Measurements from ENCODE around the gene EXOSC3.
"Not testable (repeated sequence)": the region's sequence is repeated elsewhere in the genome, so short reads cannot be mapped to it uniquely, and the experiment has no call there.

Gene EXOSC3

DNA sequence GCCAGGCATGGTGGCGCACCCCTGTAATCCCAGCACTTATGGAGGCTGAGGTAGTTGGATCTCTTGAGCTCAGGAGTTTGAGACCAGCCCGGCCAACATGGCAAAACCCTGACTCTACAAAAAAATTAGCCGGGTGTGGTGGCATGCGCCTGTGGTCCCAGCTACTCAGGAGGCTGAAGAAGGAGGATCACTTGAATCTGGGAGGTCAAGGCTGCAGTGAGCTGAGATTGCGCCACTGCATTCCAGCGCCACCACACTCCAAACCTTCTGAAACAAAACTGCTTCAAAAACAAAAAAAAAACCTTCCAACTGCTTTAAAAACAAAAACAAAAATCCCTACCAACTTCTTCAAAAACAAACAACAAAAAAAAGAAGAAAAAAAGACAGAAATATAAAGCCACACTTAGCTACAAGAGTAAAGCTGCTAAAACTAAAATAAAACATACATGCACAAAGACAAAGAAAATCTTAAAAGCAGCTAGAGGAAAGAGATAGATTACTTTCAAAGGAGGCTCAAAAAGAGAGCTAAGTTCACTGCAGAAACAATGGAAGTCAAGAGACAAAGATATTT is 27.1 kb upstream of the EXOSC3 start:
- in situ Hi-C loops (cut with MboI; ENCODE audit: low sequenced_read_pairs, unreplicated experiment): no loop called here

DNA sequence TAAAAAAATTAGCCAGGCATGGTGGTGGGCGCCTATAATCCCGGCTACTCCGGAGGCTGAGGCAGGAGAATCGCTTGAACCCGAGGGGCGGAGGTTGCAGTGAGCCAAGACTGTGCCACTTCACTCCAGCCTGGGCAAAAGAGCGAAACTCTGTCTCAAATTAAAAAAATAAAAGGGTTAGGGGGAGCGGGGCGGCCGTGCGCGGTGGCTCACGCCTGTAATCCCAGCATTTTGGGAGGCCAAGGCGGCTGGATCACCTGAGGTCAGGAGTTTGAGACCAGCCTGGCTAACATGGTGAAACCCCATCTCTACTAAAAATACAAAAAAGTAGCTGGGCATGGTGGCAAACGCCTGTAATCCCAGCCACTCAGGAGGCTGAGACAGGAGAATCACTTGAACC is 24.8 kb upstream of the EXOSC3 start:
- in situ Hi-C loops (cut with MboI; ENCODE audit: low sequenced_read_pairs, unreplicated experiment): not testable (repeated sequence)

More for the DNA sequence above, 27.1 kb upstream of the EXOSC3 start:
- no peak for DNase-seq (ENCODE audit: low spot score)
- no peak for TF ChIP-seq CTCF (IDR thresholded peaks at IDR 0.05; ENCODE audit: borderline replicate concordance, control extremely low read depth, extremely low read depth, insufficient read depth, missing control alignments)

DNA sequence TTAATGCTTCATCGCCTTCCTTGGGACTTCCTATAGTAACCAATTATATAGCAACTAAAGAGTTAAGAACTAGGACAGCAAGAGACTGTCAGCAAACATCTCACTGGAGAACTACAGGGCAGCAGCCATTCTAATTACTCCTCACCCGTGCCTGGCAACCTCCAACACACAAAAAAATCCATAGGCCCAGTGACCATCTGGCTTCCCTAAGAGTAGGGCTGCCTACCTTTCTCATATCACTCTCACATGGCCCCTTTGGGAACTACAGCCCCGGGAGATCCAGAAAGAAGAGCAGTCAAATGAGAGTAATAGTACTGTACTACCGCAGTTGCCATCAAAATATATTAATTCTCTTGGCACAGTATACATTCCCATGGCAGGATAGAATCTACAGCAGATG is 21.4 kb upstream of the EXOSC3 start:
- in situ Hi-C loops (cut with MboI; ENCODE audit: low sequenced_read_pairs, unreplicated experiment): no loop called here
- DNase-seq (ENCODE audit: low spot score): no peak
- no peak for TF ChIP-seq CTCF (IDR thresholded peaks at IDR 0.05; ENCODE audit: borderline replicate concordance, control extremely low read depth, extremely low read depth, insufficient read depth, missing control alignments)

More for the DNA sequence above, 24.8 kb upstream of the EXOSC3 start:
- DNase-seq (ENCODE audit: low spot score): not testable (repeated sequence)

GRCh38 chr9:37801959-37802711 is 17.3 kb upstream of the EXOSC3 start:
- DNase-seq (ENCODE audit: low spot score): no peak
- in situ Hi-C loops (cut with MboI; ENCODE audit: low sequenced_read_pairs, unreplicated experiment): no loop called here
- TF ChIP-seq CTCF (IDR thresholded peaks at IDR 0.05; ENCODE audit: borderline replicate concordance, control extremely low read depth, extremely low read depth, insufficient read depth, missing control alignments): no peak

GRCh38 chr9:37801287-37801850 is 16.5 kb upstream of the EXOSC3 start:
- no peak for TF ChIP-seq CTCF (IDR thresholded peaks at IDR 0.05; ENCODE audit: borderline replicate concordance, control extremely low read depth, extremely low read depth, insufficient read depth, missing control alignments)
- peak; percentile 65 for DNase-seq (ENCODE audit: low spot score)
- in situ Hi-C loops (cut with MboI; ENCODE audit: low sequenced_read_pairs, unreplicated experiment): no loop called here

DNA sequence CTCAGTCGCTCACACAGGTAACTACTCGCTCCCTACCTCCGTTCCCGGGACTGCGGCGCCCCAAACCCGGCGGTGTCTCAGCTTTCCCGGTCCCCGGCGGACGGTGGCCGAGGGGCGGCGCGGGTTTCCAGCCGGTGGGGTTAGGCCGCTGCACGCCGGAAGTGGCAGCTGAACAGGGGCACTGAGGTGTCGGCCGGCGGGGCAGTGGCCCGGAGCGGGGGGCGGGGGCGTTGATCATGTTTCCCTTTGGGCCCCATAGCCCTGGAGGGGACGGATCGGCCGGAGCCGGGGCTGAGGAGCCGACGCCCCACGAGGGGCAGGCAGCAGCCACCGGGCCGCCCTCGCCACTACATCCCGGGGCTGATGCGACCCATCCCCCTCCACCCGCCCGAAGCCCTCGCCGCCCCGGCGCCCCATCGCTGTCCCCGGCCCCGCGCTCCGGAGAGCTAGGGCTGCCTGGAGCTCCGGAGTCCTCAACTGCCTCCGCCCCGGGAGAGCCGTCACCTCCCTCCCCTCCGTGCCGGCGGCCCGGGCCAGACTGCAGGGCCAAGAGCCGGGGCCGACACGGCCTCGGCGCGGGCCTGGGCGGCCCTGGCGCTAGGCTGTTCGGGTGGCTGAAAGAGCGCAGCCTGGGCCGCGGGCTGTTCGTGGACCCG is 15.9 kb upstream of the EXOSC3 start, which contains the start of gene DCAF10:
TSS of gene DCAF10 (plus strand) at position 167 of the 656 bp plus-strand sequence. CDS start at position 237, 70 bp downstream.
- in situ Hi-C loops (cut with MboI; ENCODE audit: low sequenced_read_pairs, unreplicated experiment): no loop called here
- DNase-seq (ENCODE audit: low spot score): peak; percentile 92

More for the DNA sequence above, 15.9 kb upstream of the EXOSC3 start, which contains the start of gene DCAF10:
- TF ChIP-seq CTCF (IDR thresholded peaks at IDR 0.05; ENCODE audit: borderline replicate concordance, control extremely low read depth, extremely low read depth, insufficient read depth, missing control alignments): no peak
